GM12878 (cell line): ENCODE measurements around the gene NSUN2. TPM values are rescaled to one million over a fixed set of nuclear protein-coding genes. Genes with fewer than 3 reads are reported as not detected.

Source experiments
- CBX5 ChIP-seq: sonication (generic); IDR thresholded peaks from 2 replicates; pipeline ENCODE4 v1.6.1; 2016; ENCODE audit warnings: low read depth, moderate library complexity, mild to moderate bottlenecking, inconsistent platforms
- CHD4 ChIP-seq: fragments of 200-600 bp; sonication (generic); IDR thresholded peaks from 2 replicates; pipeline ENCODE4 v1.6.1; 2016; ENCODE audit warnings: mild to moderate bottlenecking
- CUX1 ChIP-seq: IDR thresholded peaks from 2 replicates; pipeline ENCODE4 v1.6.1; 2012; ENCODE audit warnings: improper control_type of control experiment, low read depth, low read length; ENCODE audit not compliant: insufficient replicate concordance
- E2F8 ChIP-seq: fragments of 450-650 bp; IDR thresholded peaks from 2 replicates; pipeline ENCODE4 v1.6.1; 2018; ENCODE audit warnings: mild to moderate bottlenecking, low read depth, moderate library complexity; ENCODE audit not compliant: partially characterized antibody
- FOXK2 ChIP-seq: fragments of 450-650 bp; IDR thresholded peaks from 2 replicates; pipeline ENCODE4 v1.6.1; 2017; ENCODE audit warnings: mild to moderate bottlenecking, moderate library complexity
- GABPA ChIP-seq: IDR thresholded peaks from 2 replicates; pipeline ENCODE4 v1.6.1; 2014; ENCODE audit warnings: antibody characterized with exemption, low read depth, mild to moderate bottlenecking, inconsistent platforms
- IKZF2 ChIP-seq, 2 experiments: fragments of 450-650 bp; IDR thresholded peaks; 2 replicates each; pipeline ENCODE4 v1.6.1; 2017; ENCODE audit warnings: mild to moderate bottlenecking in 2 of 2, moderate library complexity in 2 of 2
- KLF5 ChIP-seq: fragments of 450-650 bp; IDR thresholded peaks from 2 replicates; pipeline ENCODE4 v1.6.1; 2014; ENCODE audit warnings: mild to moderate bottlenecking; ENCODE audit not compliant: partially characterized antibody
- PKNOX1 ChIP-seq: fragments of 450-650 bp; IDR thresholded peaks from 2 replicates; pipeline ENCODE4 v1.6.1; 2016; ENCODE audit warnings: mild to moderate bottlenecking
- RAD51 ChIP-seq: fragments of 450-650 bp; IDR thresholded peaks from 2 replicates; pipeline ENCODE4 v1.6.1; 2016; ENCODE audit warnings: moderate library complexity, mild to moderate bottlenecking, inconsistent platforms
- STAT1 ChIP-seq: fragments of 450-650 bp; conservative IDR thresholded peaks from 2 replicates; pipeline ENCODE4 v1.6.1; 2014; ENCODE audit warnings: antibody characterized with exemption, mild to moderate bottlenecking
- TARDBP ChIP-seq: IDR thresholded peaks from 2 replicates; pipeline ENCODE4 v1.6.1; 2016; ENCODE audit warnings: borderline replicate concordance
- YBX1 ChIP-seq: fragments of 450-650 bp; IDR thresholded peaks from 2 replicates; pipeline ENCODE4 v1.6.1; 2016; ENCODE audit warnings: antibody characterized with exemption
- ZBTB11 ChIP-seq: fragments of 450-650 bp; formaldehyde crosslinking; IDR thresholded peaks from 2 replicates; pipeline ENCODE4 v1.5.0; 2022; ENCODE audit warnings: mild to moderate bottlenecking, missing genetic modification characterization
- ZNF274 ChIP-seq: IDR thresholded peaks from one replicate; pipeline ENCODE4 v1.8.0; 2011; ENCODE audit not compliant: insufficient read length, insufficient read depth
- polyA plus RNA-seq, 11 experiments: library from polyadenylated mRNA; depleted of rRNA in 4 of 11; unstranded in 6 of 11; stranded (reverse) in 5 of 11; fragments of >200 nt; fragmentation: Nextera tagmentation in 4 of 11; fragmentation: Illumina TruSeq in 1 of 11; extraction: Ambion mirVana in 4 of 11; extraction: Trizol in 1 of 11; gene quantifications; 1 replicate in 1 of 11; 2 replicates in 10 of 11; pipeline versions ENCODE4 v1.2.1 to v1.2.3, GENCODE V29; 2011 to 2016; ENCODE audit warnings: inconsistent platforms in 2 of 11, missing spikeins in 2 of 11, low read depth in 1 of 11
- total RNA-seq, 4 experiments: library from RNA; depleted of rRNA in 3 of 4; stranded (reverse); fragments of >200 nt in 3 of 4; fragmentation: Illumina TruSeq in 1 of 4; extraction: Trizol in 1 of 4; gene quantifications; 2 replicates each; pipeline versions ENCODE4 v1.2.1 to v1.2.3, GENCODE V29; 2013 to 2021

Gene NSUN2
- total and polyA plus RNA-seq, 10 of the 15 experiments (the other 5 are each of a cell fraction or from before 2014, with no cell fraction given) = 8.0 to 112 (median 91.1) TPM

- TF ChIP-seq IKZF2 (IDR thresholded peaks at IDR 0.05) = peak; percentile 66 to 72
- TF ChIP-seq KLF5 = no peak
- TF ChIP-seq STAT1 = no peak
- no peak for TF ChIP-seq ZNF274
- no peak for TF ChIP-seq YBX1
- TF ChIP-seq CUX1 = no peak
- no peak for TF ChIP-seq ZBTB11 (CRISPR knock-in tag)
- TF ChIP-seq CHD4 = no peak
- no peak for TF ChIP-seq FOXK2
- TF ChIP-seq E2F8 = no peak
- no peak for TF ChIP-seq PKNOX1
- TF ChIP-seq RAD51 = no peak
- TF ChIP-seq CBX5 = no peak
- no peak for TF ChIP-seq TARDBP
- no peak for TF ChIP-seq GABPA
Measured at GRCh38 chr5:6652025-6652424, 19.2 kb upstream of the NSUN2 start (continued).
